GM19351 (cell line): ENCODE data around the gene SNTB2.
"Not testable (repeated sequence)": the region's sequence is repeated elsewhere in the genome, so short reads cannot be mapped to it uniquely, and the experiment has no call there.

Experiments used
- ATAC-seq: cut with Tn5 transposase; IDR thresholded peaks from one replicate; pipeline ENCODE4 v1.9.1; 2021; ENCODE audit warnings: mild to moderate bottlenecking, moderate library complexity; ENCODE audit not compliant: unreplicated experiment

The SNTB2 gene

DNA sequence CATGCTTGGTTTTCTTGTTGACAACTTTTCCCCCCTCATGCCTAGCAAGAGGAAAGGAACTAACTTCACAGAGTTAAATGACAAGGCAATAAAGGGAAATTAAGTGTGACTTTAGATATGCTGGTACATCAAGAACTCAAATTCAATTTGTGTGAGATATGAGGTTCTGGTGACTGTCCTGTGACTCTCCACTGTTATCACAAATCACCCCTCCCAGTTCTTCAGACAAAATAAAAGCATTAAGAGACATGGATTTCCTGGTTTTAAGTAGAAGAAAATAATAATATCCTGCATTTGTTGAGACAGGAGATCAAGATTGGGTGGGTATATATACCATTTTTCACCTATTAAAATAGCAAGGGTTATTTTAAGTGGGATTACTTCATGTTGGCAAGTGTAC, 46.2 kb downstream of the SNTB2 start:
- no peak for ATAC-seq

- ATAC-seq: no peak
Measured at GRCh38 chr16:69234460-69234859, 47.5 kb downstream of the SNTB2 start.

- no peak for ATAC-seq
Measured at GRCh38 chr16:69236319-69236718, 49.4 kb downstream of the SNTB2 start.

- no peak for ATAC-seq
Measured at GRCh38 chr16:69237296-69237695, 50.3 kb downstream of the SNTB2 start.

DNA sequence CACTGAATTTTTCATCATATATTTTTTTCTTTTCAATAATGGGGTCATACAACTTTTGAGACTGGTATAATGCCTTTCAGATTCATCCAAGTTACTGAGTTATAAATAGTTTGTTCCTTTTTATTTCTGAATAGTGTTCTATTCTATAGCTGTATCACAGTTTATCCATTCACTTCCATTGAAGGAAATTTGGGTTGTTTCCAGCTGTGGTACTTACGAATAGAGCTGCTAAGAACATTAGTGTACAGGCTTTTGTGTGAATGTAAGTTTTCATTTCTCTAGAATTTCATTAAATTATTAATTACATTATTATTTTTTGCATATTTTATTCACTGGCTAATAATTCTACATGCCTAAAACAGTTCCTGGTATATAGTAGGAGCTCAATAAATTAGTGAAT, 52.9 kb downstream of the SNTB2 start:
- ATAC-seq: no peak

GRCh38 chr16:69240331-69240730, 53.4 kb downstream of the SNTB2 start:
- ATAC-seq: no peak

DNA sequence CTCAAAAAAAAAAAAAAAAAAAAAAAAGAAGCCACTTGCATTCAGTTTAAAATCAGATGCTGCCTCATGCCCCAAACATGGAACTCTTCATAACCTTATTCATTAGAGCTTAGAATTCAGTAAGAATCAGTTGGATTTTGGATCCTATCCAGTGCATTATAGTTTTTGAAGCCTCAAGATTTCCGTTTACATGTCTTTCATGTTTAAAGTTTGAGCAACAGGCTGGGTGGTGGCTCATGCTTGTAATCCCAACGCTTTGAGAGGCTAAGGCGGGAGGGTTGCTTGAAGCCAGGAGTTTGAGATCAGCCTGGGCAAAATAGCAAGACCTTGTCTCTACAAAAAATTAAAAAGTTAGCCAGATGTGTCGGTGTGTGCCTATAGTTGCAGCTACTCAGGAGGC, 55.0 kb downstream of the SNTB2 start:
- ATAC-seq: no peak

DNA sequence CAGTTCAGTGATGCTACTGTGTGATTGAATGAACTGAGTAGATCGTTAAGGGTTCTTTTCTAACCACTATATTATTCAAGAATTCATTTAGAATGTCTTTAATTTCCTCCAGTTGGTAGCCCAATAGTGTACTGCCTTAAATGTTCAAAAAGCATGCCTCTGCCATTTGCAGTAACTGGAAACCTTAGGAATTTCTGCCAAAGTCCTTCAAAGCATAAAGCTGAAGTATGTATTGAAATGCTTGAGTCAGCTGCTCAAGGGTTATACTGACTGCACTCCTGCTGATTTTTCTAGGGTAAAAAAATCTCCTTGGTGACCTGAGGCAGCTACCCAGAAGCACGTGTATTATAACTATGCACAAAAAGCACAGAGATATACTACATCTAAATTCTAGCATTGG, 56.5 kb downstream of the SNTB2 start:
- no peak for ATAC-seq

DNA sequence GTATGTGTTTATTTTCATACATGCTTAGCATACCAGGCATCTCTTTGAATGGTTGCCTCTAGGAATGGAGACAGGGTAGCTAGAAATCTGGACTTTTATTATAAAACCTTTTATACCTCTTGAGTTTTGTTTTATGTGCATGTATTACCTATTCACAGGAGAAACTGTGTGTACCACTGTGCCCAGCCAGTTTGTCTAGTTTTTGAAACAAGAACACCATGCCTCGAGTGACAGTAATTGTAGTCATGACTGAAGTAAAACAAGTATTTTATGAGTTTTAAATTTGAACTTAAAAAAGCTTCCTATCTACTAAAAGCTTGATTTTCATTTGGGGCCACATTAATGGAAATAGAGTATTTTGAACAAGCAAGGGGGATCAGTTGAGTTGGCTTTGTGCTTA, 57.4 kb downstream of the SNTB2 start:
- ATAC-seq: no peak

DNA sequence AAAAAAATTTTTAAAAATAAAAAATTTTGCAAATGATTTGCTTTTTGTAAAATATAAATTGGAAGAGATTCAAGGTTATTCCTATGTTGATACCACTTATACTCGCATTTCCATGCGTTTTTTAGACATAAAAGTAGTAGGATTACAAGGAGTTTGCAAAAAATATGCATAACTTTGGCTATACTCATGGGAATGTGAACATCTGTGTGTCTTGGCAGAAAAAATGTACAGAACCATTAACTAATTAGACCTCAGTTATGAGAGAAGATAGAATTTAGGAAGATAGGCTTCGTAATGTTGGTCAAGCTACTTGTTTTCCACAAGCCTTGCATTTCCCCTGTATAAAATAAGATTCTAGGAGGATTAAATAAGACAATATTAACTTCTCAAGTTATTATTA, 63.1 kb downstream of the SNTB2 start:
- no peak for ATAC-seq

GRCh38 chr16:69253870-69254341, 66.9 kb downstream of the SNTB2 start:
- no peak for ATAC-seq

DNA sequence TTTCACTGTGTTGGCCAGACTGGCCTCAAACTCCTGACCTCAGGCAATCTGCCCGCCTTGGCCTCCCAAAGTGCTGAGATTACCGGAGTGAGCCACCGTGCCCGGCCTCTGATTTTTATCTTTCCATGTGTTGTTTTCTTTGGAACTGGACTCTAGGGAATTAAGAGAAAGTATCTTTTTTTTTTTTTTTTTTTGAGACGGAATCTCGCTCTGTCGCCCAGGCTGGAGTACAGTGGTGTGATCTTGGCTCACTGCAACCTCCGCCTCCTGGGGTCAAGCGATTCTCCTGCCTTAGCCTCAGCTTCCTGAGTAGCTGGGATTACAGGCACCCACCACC, 72.4 kb downstream of the SNTB2 start:
- not testable (repeated sequence) for ATAC-seq

DNA sequence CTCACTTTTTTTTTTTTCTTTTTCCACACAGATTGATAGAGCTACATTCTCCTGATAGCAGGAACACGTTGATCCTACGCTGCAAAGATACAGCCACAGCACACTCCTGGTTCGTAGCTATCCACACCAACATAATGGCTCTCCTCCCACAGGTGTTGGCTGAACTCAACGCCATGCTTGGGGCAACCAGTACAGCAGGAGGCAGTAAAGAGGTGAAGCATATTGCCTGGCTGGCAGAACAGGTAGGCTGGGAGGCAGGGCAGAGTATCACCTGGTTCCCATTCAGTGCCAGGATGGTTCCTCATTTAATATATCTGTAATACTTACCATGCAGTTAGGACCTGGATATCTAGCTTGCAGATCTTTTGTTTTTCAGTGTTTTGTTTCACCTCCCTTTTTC, 73.1 kb downstream of the SNTB2 start:
- ATAC-seq: no peak

DNA sequence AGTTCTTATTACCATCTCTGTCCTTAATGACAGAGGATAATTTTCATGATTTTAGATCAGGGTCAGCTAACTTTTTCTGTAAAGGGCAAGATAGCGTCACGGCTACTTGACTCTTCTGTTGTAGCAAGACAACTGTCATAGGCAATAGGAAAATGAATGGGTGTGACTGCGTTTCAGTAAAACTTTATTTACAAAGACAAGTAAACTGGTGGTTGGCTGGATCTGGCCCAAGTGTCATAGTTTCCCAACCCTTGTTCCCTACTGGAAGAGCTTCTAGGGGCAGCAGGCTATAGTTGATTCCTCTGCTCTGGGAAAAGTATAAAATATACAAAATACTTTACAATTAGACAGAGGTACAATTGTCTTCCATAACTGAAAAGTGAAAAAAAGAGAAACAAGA, 73.5 kb downstream of the SNTB2 start:
- no peak for ATAC-seq

DNA sequence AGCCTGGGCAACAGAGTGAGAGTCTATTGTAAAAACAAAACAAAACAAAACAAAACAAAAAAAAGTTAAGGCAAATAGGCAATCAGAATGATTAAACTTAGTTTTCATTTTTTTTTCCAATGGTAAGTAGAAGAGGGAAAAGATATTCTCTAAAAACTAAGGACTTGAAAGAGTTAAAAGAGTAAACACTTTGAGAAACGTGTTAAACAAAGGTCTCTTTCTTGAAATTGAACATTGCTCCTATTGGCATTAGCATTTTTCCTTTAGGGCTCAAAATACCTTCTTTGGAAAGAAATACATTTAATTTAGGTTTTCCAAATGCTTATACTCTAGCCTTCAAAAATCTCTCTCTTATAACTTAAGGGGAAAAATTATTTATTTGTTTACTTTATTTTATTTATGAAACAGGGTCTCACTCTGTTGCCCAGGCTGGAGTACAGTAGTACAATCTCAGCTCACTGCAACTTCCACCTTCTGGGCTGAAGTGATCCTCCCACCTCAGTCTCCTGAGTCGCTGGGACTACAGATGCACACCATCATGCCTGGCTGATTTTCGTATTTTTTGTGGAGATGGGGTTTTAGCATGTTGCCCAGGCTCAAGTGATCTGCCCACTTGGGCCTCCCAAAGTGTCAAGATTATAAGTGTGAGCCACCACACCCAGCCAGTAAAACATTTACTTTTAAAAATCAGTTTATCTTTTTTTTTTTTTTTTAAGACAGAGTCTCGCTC, 79.5 kb downstream of the SNTB2 start:
- no peak for ATAC-seq

DNA sequence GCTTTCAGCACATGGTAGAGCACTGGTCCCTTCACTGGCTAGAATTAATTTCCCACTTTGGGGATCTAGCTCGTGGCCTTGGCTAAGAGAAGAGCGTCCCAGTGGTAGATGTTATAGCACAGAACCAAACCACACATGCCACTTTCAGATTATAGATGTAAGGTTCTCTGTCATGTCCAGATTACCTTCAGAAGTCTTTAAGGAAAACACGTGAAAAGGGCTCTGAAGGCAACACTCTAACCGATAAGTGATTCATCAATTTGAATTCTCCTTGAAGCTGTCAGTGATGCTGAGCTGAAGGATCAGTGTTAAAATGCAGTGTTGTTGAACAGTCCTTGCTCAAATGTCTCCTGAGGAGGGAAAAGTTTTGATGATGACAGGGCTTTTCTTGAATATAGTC, 80.7 kb downstream of the SNTB2 start:
- ATAC-seq: no peak

- ATAC-seq: no peak
Measured at GRCh38 chr16:69270395-69270794, 83.4 kb downstream of the SNTB2 start.

DNA sequence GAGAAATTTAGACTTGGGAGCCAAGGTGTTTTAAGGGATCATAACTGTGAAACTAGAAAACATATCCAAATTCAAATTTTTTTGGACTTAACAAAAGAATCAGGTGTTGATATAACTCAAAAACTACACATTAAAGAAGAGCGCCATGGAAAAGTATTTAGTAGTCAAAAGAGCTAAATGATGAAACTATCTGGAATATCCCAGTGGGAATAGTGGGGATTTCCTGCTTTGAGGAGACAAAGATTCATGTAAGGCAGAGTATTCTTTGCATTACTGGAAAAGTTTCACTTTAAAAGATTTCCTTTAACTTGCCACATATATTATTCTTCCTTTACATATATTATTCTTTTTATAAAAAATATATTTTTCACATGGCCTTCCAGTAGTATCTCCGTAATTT, 83.9 kb downstream of the SNTB2 start:
- no peak for ATAC-seq

- no peak for ATAC-seq
Measured at GRCh38 chr16:69273009-69273408, 86.0 kb downstream of the SNTB2 start.

DNA sequence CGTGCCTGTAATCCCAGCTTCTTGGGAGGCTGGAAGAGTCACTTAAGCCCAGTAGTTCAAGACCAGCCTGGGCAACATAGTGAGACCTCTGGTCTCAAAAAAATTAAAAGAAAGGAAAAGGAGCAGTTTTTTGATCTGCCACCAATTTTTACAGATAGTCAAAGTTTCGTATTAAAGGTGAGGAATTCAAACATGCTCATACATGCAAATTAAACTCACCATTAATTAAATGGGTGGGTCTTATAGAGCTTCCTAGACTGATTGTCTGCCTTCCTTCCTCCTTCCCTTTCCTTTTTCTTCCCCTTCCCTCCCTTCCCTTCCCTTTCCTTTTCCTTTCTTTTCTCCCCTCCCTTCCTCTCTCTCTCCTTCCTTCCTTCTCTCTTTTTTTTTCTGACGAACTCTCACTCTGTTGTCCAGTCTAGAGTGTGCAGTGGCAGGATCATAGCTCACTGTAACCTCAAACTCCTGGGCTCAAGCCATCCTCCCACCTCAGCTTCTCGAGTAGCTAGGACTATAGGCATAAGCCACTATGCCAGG, 87.8 kb downstream of the SNTB2 start:
- ATAC-seq: no peak

DNA sequence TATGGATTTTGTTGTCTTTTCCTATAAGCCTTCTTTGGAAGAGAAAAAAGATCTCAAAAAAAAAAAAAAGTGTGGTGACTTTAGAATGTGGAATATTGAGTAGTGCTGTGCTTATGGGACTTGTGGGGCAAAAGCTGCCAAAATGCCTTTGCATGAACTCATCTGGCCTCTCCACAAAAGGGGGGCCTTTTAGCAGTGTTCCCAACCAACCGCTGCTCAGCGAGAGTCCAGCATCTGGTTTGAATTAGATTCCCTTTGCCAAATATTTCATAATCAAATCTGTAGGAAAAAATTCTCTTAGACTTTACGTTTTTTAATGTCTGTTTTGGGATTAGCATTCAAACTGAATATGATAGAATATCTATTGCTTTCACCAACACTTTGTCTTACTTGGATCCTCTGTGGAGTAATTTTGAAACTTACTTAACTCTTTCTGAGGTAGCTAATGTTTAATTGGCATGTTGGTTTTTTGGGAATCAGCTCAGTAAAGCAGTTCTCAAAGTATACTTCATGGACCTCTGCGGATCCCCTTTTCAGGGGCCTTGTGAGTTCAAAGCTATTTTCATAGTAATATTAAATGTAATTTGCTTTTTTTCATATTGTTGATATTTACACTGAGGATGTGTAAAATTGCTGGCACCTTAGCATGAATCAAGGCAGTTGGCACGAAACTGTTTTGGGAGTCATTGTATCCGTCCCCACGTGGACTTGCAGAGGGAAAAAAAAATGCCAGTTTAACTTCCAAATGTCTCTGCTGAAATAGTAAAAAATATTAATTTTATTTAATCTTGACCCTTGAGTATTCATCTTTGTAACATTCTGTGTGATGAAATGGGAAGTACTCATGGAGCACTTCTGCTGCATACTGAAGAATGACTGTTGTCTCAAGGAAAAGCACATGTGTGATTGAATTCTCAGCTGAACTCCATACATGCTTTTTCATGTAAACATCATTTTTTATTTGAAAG, 89.5 kb downstream of the SNTB2 start:
- ATAC-seq: no peak

DNA sequence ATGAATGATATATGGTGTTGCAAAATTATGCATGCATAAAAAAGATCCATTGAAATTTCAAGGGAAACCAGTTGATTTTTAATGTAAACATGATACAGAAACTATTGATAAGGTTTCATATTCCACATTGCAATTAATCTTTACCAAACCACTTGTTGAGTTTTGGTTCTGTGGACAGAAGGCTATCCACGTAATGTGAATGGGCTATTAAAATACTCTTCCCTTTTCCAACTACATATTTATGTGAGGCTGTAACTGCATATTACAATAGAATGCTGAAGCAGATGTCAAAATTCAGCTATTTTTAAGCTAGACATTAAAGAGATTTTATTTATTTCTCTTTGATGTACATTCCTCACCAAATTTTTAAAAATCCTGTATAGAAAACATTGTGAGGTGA, 90.4 kb downstream of the SNTB2 start:
- no peak for ATAC-seq
